Mammary epithelial cell (primary cell): ENCODE data around the gene MAD1L1.

Experiments
- CTCF ChIP-seq, 2 donors: IDR thresholded peaks in 1 of 2; conservative IDR thresholded peaks in 1 of 2; 2 replicates each; pipeline ENCODE4 v1.5.1; 2011 to 2012; ENCODE audit warnings: inconsistent platforms in 2 of 2, low read length in 2 of 2, mild to moderate bottlenecking in 2 of 2, control low read depth in 1 of 2, low read depth in 1 of 2; ENCODE audit not compliant: insufficient read depth in 1 of 2; ENCODE audit errors: extremely low read depth in 1 of 2
- EZH2 ChIP-seq: IDR thresholded peaks from 2 replicates; pipeline ENCODE4 v1.6.1; 2012; ENCODE audit warnings: low read length, inconsistent platforms, borderline replicate concordance

GRCh38 chr7:1985042-1985441 lies 247.7 kb downstream of the MAD1L1 start:
- TF ChIP-seq CTCF (conservative IDR thresholded peaks at IDR 0.05 in 1 of 2, IDR thresholded peaks at IDR 0.05 in 1 of 2; ENCODE audit: extremely low read depth in 1 of 2, insufficient read depth in 1 of 2, low read depth in 1 of 2, low read length in 2 of 2) (no peak), EZH2 (no peak)
